ENCODE measurements around the gene FUBP3.

DNA sequence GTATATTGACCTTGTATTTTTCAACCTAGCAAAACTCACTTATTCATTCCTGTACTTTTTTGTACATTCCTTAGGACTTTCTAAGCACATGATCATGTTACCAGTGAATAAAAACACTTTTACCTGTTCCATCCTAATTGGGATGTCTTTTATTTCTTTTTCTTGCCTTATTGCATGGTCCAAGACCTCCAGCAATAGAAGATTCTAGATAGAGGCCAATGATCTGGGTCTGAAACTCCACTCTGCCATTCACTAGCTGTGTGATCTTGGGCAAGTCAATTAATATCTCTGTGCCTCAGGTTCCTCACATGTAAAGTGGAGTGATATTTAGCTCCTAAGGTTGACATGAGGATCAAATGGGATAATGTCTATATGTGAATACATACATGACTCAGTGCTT, 105.7 kb downstream of the FUBP3 start:
- TF ChIP-seq CTCF (IDR thresholded peaks at IDR 0.05) (no peak), EZH2phosphoT487 (IDR thresholded peaks at IDR 0.05) (no peak), EZH2 (IDR thresholded peaks at IDR 0.05) (no peak)

Measured in neural progenitor cell (in vitro differentiated cells).